NCI-H1105 (cell line): Measurements from ENCODE around the gene IFT20.
A peak's percentile ranks its signal among the peaks of the same experiment; 100 is the strongest.

ENCODE experiments used
- DNase-seq: peaks from one replicate; lab custom pipeline; 2025; lab: John Stamatoyannopoulos, UW

The IFT20 gene

DNA sequence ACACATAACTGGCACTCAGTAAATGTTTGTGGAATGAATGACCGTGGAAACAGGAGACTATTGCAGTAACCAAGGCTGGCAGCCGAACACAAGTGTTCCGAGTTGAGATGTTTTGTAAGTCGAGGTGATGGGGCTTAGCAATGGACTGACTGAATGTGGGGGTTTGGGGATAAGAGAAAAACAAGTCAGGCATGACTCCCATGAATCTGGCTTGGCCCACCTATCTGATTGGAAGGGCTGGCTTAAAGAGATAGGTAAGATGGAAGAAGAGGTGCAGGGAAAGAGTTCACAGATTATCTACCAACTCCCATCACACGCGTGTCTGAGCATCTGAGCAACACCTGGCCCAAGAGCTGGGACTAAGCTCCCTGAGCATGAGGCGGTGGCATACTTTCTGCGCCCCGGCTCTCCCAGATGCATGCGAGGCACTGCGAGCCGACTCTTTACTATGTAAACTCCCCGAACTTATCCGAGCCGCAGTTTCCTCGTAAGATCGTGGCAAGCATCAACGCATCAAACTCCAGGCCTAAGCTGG, 539 bp downstream of the IFT20 start:
- DNase-seq: no peak

GRCh38 chr17:28334171-28334570, 1.1 kb downstream of the IFT20 start:
- no peak for DNase-seq

GRCh38 chr17:28333083-28333746, 2.1 kb downstream of the IFT20 start:
- no peak for DNase-seq

GRCh38 chr17:28331891-28332420, 3.3 kb downstream of the IFT20 start:
- no peak for DNase-seq

DNA sequence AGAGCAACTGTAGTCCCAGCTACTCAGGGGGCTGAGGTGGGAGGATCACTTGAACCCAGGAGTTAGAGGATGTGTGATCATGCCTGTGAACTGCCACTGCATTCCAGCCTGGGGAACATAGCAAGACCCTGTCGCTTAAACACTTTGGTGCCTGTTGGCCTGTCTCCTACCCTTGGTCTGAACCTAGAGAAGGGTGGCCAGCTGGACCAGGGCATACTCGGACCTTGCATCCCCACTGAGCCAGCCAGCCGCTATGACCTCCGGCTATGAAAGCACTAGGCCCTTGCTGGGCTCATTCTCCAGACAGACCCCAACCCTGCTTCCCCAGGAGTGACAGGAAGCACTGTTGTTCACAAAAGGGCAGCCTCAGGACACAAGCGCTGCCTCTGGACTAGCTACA, 4.6 kb downstream of the IFT20 start:
- DNase-seq: no peak

DNA sequence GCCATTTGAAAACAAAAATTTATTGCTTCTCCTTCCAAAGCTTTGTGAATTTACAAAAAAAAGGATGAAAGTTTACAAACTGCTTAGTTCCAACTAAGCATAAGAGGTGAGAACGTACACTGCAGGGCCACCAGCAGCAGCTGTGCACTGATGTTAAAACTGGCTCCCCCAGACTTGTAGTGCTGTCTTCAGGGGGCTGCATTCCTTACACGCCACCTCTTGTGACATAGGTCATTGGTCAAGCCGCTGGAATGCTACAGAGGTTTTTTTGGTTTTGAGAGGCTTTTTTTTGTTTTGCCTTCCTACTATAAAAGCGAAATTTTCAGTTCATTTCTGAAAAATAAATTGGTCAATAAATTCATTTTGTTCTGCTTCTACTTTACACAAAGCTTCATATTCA, 6.9 kb downstream of the IFT20 start:
- no peak for DNase-seq

GRCh38 chr17:28327709-28328108, 7.6 kb downstream of the IFT20 start:
- DNase-seq: no peak

- no peak for DNase-seq
Observed at GRCh38 chr17:28327031-28327607, 8.2 kb downstream of the IFT20 start.

- DNase-seq: no peak
Observed at GRCh38 chr17:28326114-28326513, 9.2 kb downstream of the IFT20 start.

DNA sequence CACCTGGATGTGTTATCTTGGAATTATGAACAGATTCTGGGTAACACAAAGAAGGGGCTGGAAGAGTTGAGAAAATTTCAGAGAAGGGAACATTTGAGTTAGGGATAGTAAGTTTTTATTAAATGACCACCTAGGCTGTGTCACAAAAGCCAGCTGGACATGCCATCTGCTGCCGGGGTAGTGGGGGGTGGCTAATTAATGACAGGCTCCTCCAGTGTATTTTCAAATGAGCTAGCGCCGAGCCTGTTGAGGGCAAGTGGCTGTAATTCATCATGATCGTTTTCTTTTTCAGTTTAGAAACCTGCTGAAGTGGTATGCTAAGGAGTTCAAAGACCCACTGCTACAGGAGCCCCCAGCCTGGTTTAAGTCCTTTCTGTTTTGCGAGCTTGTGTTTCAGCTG, 10.1 kb downstream of the IFT20 start:
- DNase-seq: no peak

- DNase-seq: no peak
Observed at GRCh38 chr17:28324781-28325180, 10.5 kb downstream of the IFT20 start.

GRCh38 chr17:28324267-28324745, 11.0 kb downstream of the IFT20 start:
- no peak for DNase-seq

GRCh38 chr17:28320215-28321061, 14.8 kb downstream of the IFT20 start:
- no peak for DNase-seq

GRCh38 chr17:28319598-28319935, 15.7 kb downstream of the IFT20 start:
- no peak for DNase-seq

GRCh38 chr17:28318759-28319597, 16.3 kb downstream of the IFT20 start, which contains the start of gene TMEM97:
TSS of gene TMEM97 (plus strand) at chr17:28319200. CDS start at chr17:28319240, 40 bp downstream.
- DNase-seq: peak; percentile 97

GRCh38 chr17:28317966-28318758, 17.1 kb downstream of the IFT20 start:
- no peak for DNase-seq

DNA sequence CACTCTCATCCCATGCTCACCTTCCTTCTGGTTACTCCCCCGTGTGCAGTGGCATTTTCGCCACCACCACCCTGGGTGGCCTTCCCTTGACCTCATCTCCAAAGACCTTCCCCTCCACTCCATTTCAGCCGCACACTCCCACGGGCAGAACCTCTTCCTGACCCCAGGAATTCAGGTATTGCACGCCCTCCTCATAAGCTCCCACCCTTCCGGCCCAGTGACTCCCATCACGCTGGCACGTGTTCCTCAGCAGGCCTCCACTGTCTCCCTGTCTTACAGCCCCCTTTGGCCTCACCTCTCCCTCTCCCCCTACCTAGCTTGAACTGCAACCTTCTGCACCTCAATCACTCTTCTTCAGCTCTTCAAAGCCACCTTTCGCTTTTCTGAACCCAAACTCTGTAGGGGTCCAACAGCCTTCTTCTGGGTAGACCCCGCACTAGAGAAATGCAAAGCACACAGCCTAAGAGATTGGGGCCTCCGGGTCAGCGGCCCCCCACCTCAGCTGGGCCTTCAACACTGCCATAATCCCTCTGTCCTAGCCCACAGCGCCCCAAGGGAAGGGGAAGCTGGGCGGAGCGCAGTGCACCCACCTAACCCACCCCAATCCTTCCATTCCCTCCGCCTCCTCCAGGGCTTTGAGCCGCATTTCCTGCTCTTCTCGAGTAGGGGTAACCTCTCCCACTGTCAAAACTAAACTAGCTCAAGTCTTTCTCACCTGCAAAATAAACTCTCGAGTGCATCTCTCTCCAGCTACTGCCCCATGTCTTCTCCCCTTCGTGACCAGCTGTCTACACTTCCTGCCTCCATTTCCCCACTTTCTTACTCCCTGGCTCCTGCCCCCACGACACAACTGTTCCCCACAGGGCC, 17.9 kb downstream of the IFT20 start:
- no peak for DNase-seq

DNA sequence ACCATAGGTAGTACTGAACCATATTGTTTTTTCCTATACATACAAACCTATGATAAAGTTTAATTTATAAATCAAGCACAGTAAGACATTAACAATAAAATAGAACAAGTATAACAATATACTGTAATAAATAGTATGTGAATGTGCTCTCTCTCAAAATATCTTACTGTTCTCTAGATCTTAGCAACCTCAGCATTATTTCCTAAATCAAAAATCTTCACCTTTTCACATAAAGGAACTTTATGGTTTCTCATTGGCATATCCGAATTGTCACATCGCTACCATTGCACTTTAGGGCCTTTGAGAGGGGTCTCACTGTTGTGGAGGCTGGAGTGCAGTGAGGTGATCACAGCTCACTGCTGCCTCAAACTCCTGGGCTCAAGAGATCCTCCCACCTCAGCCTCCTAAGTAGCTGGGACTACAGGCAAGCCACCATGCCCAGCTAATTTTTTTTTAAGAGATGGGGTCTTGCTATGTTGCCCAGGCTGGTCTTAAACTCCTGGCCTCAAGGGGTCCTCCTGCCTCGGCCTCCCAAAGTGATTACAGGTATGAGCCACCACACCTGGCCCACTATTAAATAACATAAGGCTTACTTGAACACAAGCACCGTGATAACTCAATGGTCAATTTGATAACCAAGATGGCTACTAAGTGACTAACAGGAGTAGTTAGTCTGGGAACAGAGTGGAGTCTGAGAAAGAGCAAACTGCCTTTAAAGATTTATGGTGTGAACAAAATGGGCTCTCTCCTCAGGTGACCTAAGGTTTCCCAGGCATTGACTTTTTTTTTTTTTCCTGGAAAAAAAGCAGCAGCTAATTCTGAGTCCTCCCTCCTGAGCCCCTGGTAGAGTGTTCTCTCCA, 19.2 kb downstream of the IFT20 start:
- no peak for DNase-seq

GRCh38 chr17:28313841-28314240, 21.4 kb downstream of the IFT20 start:
- DNase-seq: no peak
